Measurements from ENCODE around the gene TRIOBP. TPM values are rescaled to one million over a fixed set of nuclear protein-coding genes. Genes with fewer than 3 reads are reported as not detected.

The TRIOBP gene
- total and polyA plus RNA-seq, 2 of the 13 experiments (the other 11 are each of a cell fraction or from before 2014, with no cell fraction given): 6.1 to 15.4 TPM

DNA sequence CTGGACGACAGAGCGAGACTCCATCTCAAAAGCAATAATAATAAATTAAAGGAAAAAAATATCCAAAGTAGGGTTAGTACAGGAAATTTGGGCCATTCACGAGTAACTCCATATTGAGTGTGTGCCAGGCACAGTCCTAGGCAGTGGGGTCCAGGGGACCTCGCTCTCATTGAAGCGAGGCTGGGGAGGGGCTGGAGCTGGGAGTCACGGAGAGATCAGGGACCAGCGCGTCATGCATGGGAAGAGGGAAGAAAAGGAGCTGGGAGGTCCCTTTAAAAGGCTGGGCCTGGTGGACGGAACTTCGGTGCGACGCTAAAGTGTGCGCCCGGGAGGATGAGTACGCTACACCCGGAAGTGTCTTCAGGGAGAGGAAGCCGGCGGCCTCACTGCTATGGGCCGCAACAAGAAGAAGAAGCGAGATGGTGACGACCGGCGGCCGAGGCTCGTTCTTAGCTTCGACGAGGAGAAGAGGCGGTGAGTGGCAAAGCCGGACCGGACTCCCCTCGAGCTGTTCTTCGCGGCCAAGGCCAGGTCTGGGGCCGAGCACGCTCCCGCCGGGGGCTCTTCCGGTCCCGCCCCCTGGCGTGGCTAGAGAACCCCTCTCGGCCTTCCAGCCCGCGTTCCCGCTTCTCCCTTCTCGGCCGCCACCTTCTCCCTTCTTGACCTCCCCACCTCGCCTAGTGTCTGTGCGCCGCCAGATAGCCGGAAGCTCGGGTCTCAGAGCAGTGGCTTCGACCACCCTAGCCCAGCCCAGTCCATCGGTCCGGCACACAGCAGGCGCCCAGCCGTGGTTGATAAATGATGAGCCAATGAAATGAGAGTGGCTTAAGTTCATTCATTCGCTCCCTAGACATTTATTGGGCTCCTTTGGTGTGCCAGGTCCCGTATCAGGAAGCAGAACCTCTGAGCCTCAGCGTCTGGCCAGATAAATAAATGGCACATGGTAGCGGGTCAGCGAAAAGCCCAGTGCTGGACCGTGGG lies 10.6 kb upstream of the TRIOBP start, which contains the start of gene NOL12 (continued):
- TF ChIP-seq ATF7 (IDR thresholded peaks at IDR 0.05) (no peak), ATF7 (CRISPR knock-in tag; IDR thresholded peaks at IDR 0.05) (no peak), ZKSCAN1 (IDR thresholded peaks at IDR 0.05; ENCODE audit: low read length) (no peak), KMT2B (CRISPR knock-in tag; IDR thresholded peaks at IDR 0.05) (peak; percentile 78), ELF1 (CRISPR knock-in tag; IDR thresholded peaks at IDR 0.05) (peak; percentile 93), IRX3 (CRISPR knock-in tag; IDR thresholded peaks at IDR 0.05; ENCODE audit: borderline replicate concordance, low read depth) (no peak), NKX3-1 (CRISPR knock-in tag; IDR thresholded peaks at IDR 0.05) (no peak), PCBP1 (IDR thresholded peaks at IDR 0.05; ENCODE audit: borderline replicate concordance, low read depth, low read length) (0 out of 2 replicates have a peak, but pooled peaks have one; percentile 63), RARG (CRISPR knock-in tag; IDR thresholded peaks at IDR 0.05; ENCODE audit: low read depth) (no peak), KDM6A (CRISPR knock-in tag; IDR thresholded peaks at IDR 0.05; ENCODE audit: low read depth) (no peak), POLR2AphosphoS5 (IDR thresholded peaks at IDR 0.05; ENCODE audit: low read depth, low read length) (peak; percentile 49; the same call in 1 of the 2 replicates), IKZF4 (CRISPR knock-in tag; IDR thresholded peaks at IDR 0.05; ENCODE audit: borderline replicate concordance, low read depth, not compliant biosample characterization) (no peak), MAZ (IDR thresholded peaks at IDR 0.05; ENCODE audit: borderline replicate concordance, low read depth, low read length) (0 out of 2 replicates have a peak, but pooled peaks have one; percentile 70), MAZ (CRISPR knock-in tag; IDR thresholded peaks at IDR 0.05; ENCODE audit: low read depth) (peak; percentile 91), SRSF1 (optimal IDR thresholded peaks at IDR 0.05; ENCODE audit: low read depth, low read length) (peak; percentile 35), ZNF775 (CRISPR knock-in tag; IDR thresholded peaks at IDR 0.05; ENCODE audit: borderline replicate concordance) (peak; percentile 99), XBP1 (CRISPR knock-in tag; IDR thresholded peaks at IDR 0.05) (no peak)
- TF ChIP-seq, protein P1, sequence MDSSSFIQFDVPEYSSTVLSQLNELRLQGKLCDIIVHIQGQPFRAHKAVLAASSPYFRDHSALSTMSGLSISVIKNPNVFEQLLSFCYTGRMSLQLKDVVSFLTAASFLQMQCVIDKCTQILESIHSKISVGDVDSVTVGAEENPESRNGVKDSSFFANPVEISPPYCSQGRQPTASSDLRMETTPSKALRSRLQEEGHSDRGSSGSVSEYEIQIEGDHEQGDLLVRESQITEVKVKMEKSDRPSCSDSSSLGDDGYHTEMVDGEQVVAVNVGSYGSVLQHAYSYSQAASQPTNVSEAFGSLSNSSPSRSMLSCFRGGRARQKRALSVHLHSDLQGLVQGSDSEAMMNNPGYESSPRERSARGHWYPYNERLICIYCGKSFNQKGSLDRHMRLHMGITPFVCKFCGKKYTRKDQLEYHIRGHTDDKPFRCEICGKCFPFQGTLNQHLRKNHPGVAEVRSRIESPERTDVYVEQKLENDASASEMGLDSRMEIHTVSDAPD (CRISPR knock-in tag; IDR thresholded peaks at IDR 0.05): peak; percentile 42; the same call in 1 of the 2 replicates
- TF ChIP-seq, protein P2, sequence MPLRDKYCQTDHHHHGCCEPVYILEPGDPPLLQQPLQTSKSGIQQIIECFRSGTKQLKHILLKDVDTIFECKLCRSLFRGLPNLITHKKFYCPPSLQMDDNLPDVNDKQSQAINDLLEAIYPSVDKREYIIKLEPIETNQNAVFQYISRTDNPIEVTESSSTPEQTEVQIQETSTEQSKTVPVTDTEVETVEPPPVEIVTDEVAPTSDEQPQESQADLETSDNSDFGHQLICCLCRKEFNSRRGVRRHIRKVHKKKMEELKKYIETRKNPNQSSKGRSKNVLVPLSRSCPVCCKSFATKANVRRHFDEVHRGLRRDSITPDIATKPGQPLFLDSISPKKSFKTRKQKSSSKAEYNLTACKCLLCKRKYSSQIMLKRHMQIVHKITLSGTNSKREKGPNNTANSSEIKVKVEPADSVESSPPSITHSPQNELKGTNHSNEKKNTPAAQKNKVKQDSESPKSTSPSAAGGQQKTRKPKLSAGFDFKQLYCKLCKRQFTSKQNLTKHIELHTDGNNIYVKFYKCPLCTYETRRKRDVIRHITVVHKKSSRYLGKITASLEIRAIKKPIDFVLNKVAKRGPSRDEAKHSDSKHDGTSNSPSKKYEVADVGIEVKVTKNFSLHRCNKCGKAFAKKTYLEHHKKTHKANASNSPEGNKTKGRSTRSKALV (CRISPR knock-in tag; IDR thresholded peaks at IDR 0.05): peak; percentile 72; the same call in 1 of the 2 replicates
- TF ChIP-seq, protein P3, sequence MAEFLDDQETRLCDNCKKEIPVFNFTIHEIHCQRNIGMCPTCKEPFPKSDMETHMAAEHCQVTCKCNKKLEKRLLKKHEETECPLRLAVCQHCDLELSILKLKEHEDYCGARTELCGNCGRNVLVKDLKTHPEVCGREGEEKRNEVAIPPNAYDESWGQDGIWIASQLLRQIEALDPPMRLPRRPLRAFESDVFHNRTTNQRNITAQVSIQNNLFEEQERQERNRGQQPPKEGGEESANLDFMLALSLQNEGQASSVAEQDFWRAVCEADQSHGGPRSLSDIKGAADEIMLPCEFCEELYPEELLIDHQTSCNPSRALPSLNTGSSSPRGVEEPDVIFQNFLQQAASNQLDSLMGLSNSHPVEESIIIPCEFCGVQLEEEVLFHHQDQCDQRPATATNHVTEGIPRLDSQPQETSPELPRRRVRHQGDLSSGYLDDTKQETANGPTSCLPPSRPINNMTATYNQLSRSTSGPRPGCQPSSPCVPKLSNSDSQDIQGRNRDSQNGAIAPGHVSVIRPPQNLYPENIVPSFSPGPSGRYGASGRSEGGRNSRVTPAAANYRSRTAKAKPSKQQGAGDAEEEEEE (CRISPR knock-in tag; IDR thresholded peaks at IDR 0.05; ENCODE audit: borderline replicate concordance): 0 out of 2 replicates have a peak, but pooled peaks have one; percentile 30
- TF ChIP-seq, protein P4, sequence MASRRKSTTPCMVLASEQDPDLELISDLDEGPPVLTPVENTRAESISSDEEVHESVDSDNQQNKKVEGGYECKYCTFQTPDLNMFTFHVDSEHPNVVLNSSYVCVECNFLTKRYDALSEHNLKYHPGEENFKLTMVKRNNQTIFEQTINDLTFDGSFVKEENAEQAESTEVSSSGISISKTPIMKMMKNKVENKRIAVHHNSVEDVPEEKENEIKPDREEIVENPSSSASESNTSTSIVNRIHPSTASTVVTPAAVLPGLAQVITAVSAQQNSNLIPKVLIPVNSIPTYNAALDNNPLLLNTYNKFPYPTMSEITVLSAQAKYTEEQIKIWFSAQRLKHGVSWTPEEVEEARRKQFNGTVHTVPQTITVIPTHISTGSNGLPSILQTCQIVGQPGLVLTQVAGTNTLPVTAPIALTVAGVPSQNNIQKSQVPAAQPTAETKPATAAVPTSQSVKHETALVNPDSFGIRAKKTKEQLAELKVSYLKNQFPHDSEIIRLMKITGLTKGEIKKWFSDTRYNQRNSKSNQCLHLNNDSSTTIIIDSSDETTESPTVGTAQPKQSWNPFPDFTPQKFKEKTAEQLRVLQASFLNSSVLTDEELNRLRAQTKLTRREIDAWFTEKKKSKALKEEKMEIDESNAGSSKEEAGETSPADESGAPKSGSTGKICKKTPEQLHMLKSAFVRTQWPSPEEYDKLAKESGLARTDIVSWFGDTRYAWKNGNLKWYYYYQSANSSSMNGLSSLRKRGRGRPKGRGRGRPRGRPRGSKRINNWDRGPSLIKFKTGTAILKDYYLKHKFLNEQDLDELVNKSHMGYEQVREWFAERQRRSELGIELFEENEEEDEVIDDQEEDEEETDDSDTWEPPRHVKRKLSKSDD (CRISPR knock-in tag; IDR thresholded peaks at IDR 0.05; ENCODE audit: low read depth): no peak
